ENCODE measurements around the gene IBTK. TPM values are rescaled to one million over a fixed set of nuclear protein-coding genes. Genes with fewer than 3 reads are reported as not detected.

Gene IBTK
- total and polyA plus RNA-seq, 2 donors from 2014 or later, result 17.2 to 38.4 TPM

DNA sequence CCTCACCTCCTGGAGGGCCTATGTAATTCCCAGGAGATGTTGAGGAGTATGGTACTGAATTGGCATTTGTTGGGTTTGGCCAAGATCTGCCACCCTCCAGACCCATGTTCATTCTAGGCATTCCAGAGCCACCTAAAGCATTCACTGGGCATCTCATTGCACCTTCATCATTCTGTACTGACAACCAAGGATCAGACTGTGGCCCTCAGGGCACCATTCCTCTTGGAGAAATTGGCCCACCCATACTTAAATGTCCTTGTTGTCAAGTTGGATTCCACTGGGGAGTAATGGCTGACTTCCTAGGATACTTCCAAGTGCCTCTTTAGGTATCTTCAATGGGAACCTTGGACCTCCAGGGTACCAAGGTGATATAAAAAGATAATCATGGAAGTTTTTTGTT is 16.8 kb upstream of the IBTK start:
- intact Hi-C loops (cut with DNase I), result no loop called here
- DNase-seq (no peak), FAIRE-seq (no peak)
- TF ChIP-seq CTCF (IDR thresholded peaks at IDR 0.05; ENCODE audit: borderline replicate concordance, extremely low read depth, insufficient read depth), result no peak
- Histone ChIP-seq H3K27me3 (ENCODE audit: control insufficient read depth, insufficient read depth, low read length) (no peaks in the 10 kb centered on the region), H3K9me3 (ENCODE audit: control insufficient read depth in 2 of 3, insufficient read depth in 1 of 3, low read length in 3 of 3) (no peaks in the 10 kb centered on the region), H3K4me1 (ENCODE audit: control insufficient read depth in 2 of 3, insufficient read depth in 2 of 3, low read depth in 1 of 3, low read length in 3 of 3) (no peaks in the 10 kb centered on the region), H3K9ac (ENCODE audit: low read length in 3 of 3) (no peak overlapping the region), H3K4me3 (ENCODE audit: low read length in 3 of 3) (no peak overlapping the region), H3K36me3 (ENCODE audit: control insufficient read depth in 2 of 3, insufficient read depth in 3 of 3, low read length in 3 of 3) (no peaks in the 10 kb centered on the region), H3K27ac (ENCODE audit: low read depth in 2 of 2, low read length in 2 of 2) (no peak overlapping the region)

DNA sequence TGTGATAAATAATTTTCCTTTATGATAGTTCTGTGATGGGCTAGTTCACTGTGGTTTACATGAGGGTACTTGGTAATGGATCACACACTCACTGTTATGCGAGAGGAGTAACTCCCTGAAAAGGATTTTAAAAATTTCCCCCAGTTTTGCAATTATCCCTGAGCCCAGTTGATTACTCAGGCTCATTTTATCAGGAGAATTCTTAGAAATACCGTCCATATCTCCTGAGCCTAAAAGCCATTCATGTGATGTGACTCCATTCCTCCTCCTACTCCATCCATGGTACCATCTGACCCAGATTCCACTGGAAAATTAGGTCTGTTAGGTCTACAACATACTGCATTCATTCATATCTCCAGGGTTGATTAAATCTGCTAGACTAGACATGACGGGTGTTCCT is 16.4 kb upstream of the IBTK start:
- Histone ChIP-seq H3K9me3 (ENCODE audit: control insufficient read depth in 2 of 3, insufficient read depth in 1 of 3, low read length in 3 of 3) (no peaks in the 10 kb centered on the region), H3K36me3 (ENCODE audit: control insufficient read depth in 2 of 3, insufficient read depth in 3 of 3, low read length in 3 of 3) (no peaks in the 10 kb centered on the region), H3K9ac (ENCODE audit: low read length in 3 of 3) (no peak overlapping the region), H3K27ac (ENCODE audit: low read depth in 2 of 2, low read length in 2 of 2) (no peak overlapping the region), H3K4me1 (ENCODE audit: control insufficient read depth in 2 of 3, insufficient read depth in 2 of 3, low read depth in 1 of 3, low read length in 3 of 3) (no peaks in the 10 kb centered on the region), H3K27me3 (ENCODE audit: control insufficient read depth, insufficient read depth, low read length) (no peaks in the 10 kb centered on the region), H3K4me3 (ENCODE audit: low read length in 3 of 3) (no peak overlapping the region)
- DNase-seq, result no peak
- no peak for TF ChIP-seq CTCF (IDR thresholded peaks at IDR 0.05; ENCODE audit: borderline replicate concordance, extremely low read depth, insufficient read depth)
- intact Hi-C loops (cut with DNase I), result no loop called here
- no peak for FAIRE-seq

DNA sequence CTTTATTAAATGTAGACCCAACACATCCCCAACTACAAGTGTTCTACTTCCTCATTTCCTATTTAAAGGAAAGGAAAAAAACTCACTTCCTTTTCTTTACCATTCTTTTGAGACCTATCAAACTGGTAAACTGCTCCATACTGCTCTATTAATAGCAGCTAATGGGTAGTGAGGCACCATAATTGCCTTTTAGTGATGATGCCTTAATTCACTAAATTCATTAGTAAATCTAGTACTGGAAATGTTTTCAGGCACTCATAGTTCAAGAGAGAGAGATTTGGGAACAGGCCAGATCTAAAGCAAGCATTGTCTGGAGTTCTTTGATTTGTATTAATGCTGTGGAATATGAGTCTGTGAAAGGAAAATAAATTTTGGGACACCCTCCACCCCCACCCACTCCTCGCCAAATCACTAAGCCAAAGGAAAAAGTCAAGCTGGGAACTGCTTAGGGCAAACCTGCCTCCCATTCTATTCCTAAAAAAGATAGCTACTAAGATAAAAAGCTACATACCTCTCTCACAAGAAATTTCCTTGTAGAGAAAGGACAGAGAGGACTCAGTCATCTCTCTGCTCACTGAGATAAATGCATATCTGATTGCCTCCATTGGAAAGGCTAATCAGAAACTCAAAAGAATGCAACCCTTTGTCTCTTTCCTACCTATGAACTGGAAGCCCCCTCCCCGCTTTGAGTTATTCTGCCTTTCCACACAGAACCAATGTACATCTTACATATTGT is 13.6 kb upstream of the IBTK start:
- no peaks in the 10 kb centered on the region for H3K9me3 ChIP-seq (ENCODE audit: control insufficient read depth in 2 of 3, insufficient read depth in 1 of 3, low read length in 3 of 3)
- no peak for TF ChIP-seq CTCF (IDR thresholded peaks at IDR 0.05; ENCODE audit: borderline replicate concordance, extremely low read depth, insufficient read depth)
- DNase-seq (no peak), FAIRE-seq (no peak)
- H3K9ac ChIP-seq (ENCODE audit: low read length in 3 of 3), result no peak overlapping the region
- H3K27ac ChIP-seq (ENCODE audit: low read depth in 2 of 2, low read length in 2 of 2), result no peak overlapping the region
- no peak overlapping the region for H3K4me3 ChIP-seq (ENCODE audit: low read length in 3 of 3)
- no peaks in the 10 kb centered on the region for H3K27me3 ChIP-seq (ENCODE audit: control insufficient read depth, insufficient read depth, low read length)
- no peaks in the 10 kb centered on the region for H3K36me3 ChIP-seq (ENCODE audit: control insufficient read depth in 2 of 3, insufficient read depth in 3 of 3, low read length in 3 of 3)
- intact Hi-C loops (cut with DNase I), result no loop called here
- no peaks in the 10 kb centered on the region for H3K4me1 ChIP-seq (ENCODE audit: control insufficient read depth in 2 of 3, insufficient read depth in 2 of 3, low read depth in 1 of 3, low read length in 3 of 3)

GRCh38 chr6:82259389-82259788 is 11.8 kb upstream of the IBTK start:
- Histone ChIP-seq H3K4me1 (ENCODE audit: control insufficient read depth in 2 of 3, insufficient read depth in 2 of 3, low read depth in 1 of 3, low read length in 3 of 3) (no peaks in the 10 kb centered on the region), H3K27ac (ENCODE audit: low read depth in 2 of 2, low read length in 2 of 2) (no peak overlapping the region), H3K9ac (ENCODE audit: low read length in 3 of 3) (no peak overlapping the region), H3K9me3 (ENCODE audit: control insufficient read depth in 2 of 3, insufficient read depth in 1 of 3, low read length in 3 of 3) (no peaks in the 10 kb centered on the region), H3K36me3 (ENCODE audit: control insufficient read depth in 2 of 3, insufficient read depth in 3 of 3, low read length in 3 of 3) (no peaks in the 10 kb centered on the region), H3K4me3 (ENCODE audit: low read length in 3 of 3) (no peak overlapping the region), H3K27me3 (ENCODE audit: control insufficient read depth, insufficient read depth, low read length) (no peaks in the 10 kb centered on the region)
- FAIRE-seq (no peak), DNase-seq (no peak)
- TF ChIP-seq CTCF (IDR thresholded peaks at IDR 0.05; ENCODE audit: borderline replicate concordance, extremely low read depth, insufficient read depth), result no peak
- intact Hi-C loops (cut with DNase I), result no loop called here
